Gastrocnemius medialis (tissue), 4 donors: ENCODE data around the gene CMPK2. TPM values are rescaled to one million over a fixed set of nuclear protein-coding genes. Genes with fewer than 3 reads are reported as not detected.

Source experiments
- ATAC-seq, 2 donors: fragments of 150-250 bp; one replicate each; pipeline ENCODE4 v1.9.1; 2016
- DNase-seq, 2 donors: peaks; one replicate each; pipeline ENCODE4 v3.0.0-alpha.2; 2019
- H3K27ac ChIP-seq, 4 donors: fragments of 200-600 bp; sonication (generic); 1 replicate in 1 of 4; 2 replicates in 3 of 4; pipeline ENCODE4 v1.5.1; 2016 to 2018; ENCODE audit warnings: mild to moderate bottlenecking in 2 of 4, moderate library complexity in 1 of 4
- H3K27me3 ChIP-seq, 3 donors: fragments of 200-600 bp; sonication (generic) in 2 of 3; 1 replicate in 1 of 3; 2 replicates in 2 of 3; pipeline versions ENCODE4 v1.5.1 to v1.6.0; 2016 to 2019; ENCODE audit warnings: mild to moderate bottlenecking in 1 of 3, moderate library complexity in 1 of 3
- H3K36me3 ChIP-seq, 2 donors: fragments of 200-600 bp; sonication (generic) in 1 of 2; one replicate each; pipeline ENCODE4 v1.5.1; 2017 to 2018
- H3K4me1 ChIP-seq, 2 donors: fragments of 200-600 bp; sonication (generic) in 1 of 2; one replicate each; pipeline ENCODE4 v1.5.1; 2016 to 2017; ENCODE audit warnings: mild to moderate bottlenecking in 2 of 2
- H3K4me3 ChIP-seq, 4 donors: fragments of 200-600 bp; sonication (generic) in 3 of 4; 1 replicate in 1 of 4; 2 replicates in 3 of 4; pipeline ENCODE4 v1.5.1; 2016 to 2019; ENCODE audit warnings: mild to moderate bottlenecking in 2 of 4
- H3K9me3 ChIP-seq, 3 donors: fragments of 200-600 bp; sonication (generic) in 2 of 3; 1 replicate in 1 of 3; 2 replicates in 2 of 3; pipeline ENCODE4 v1.5.1; 2016 to 2019
- POLR2A ChIP-seq, 2 donors: fragments of 450-650 bp; IDR thresholded peaks; one replicate each; pipeline ENCODE4 v1.6.1; 2017; ENCODE audit warnings: antibody characterized with exemption in 2 of 2, mild to moderate bottlenecking in 2 of 2, moderate library complexity in 2 of 2
- in situ Hi-C, 4 donors: fragments of 200-750 bp; cut with MboI; loops; one replicate each; pipeline versions ENCODE4 v1.15.0 to v1.8.0; 2017; ENCODE audit warnings: low sequenced_read_pairs in 4 of 4
- intact Hi-C: fragments of 100-400 bp; cut with DNase I; formaldehyde crosslinking; loops from one replicate; pipeline ENCODE4 v1.15.1; 2023; ENCODE audit warnings: low total_unique reads
- total RNA-seq, 4 donors: library from RNA; depleted of rRNA; stranded (reverse); fragments of >200 nt; gene quantifications; one replicate each; pipeline versions ENCODE4 v1.1.0 to v1.2.3, GENCODE V29; 2016
- TF ChIP-seq, protein P1 (sequence below), 5 experiments: fragments of 450-650 bp in 3 of 5; fragments of 200-600 bp in 2 of 5; sonication (generic) in 2 of 5; IDR thresholded peaks in 4 of 5; conservative IDR thresholded peaks in 1 of 5; 1 replicate in 4 of 5; 2 replicates in 1 of 5; pipeline ENCODE4 v1.5.1; 2016 to 2019; ENCODE audit warnings: antibody characterized with exemption in 5 of 5, mild to moderate bottlenecking in 3 of 5, moderate library complexity in 3 of 5

Gene CMPK2
- total RNA-seq, 4 donors from 2014 or later = 2.1 to 12.2 (median 3.3) TPM

DNA sequence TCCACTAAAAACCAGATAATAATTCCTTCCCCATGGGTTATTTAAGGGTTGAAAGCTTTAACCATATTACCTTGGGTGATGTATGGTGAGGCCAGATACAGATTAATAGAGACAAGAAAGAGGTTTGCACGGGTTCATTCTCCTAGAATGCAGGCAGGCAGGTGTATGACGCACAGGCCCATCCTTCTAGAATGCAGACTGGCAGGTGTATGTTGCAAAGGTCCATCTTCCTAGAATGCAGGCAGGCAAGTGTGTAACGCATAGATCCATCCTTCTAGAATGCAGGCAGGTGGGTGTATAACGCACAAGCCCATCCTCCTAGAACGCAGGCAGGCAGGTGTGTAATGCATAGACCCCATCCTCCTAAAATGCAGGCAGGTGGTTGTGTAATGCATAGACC, 15.8 kb upstream of the CMPK2 start:
- no peak for ATAC-seq
- H3K27ac ChIP-seq = peak overlapping the region in 1 of 4 donors; percentile 13
- no peak for DNase-seq
- no peaks in the 10 kb centered on the region for H3K36me3 ChIP-seq
- H3K27me3 ChIP-seq = no peaks in the 10 kb centered on the region
- in situ Hi-C loops = no loop called here
- no peak overlapping the region for H3K4me3 ChIP-seq
- H3K4me1 ChIP-seq = peaks cover 25 to 38% of the 10 kb centered on the region in 2 donors
- intact Hi-C loops = no loop called here
- no peaks in the 10 kb centered on the region for H3K9me3 ChIP-seq
- TF ChIP-seq, protein P1, sequence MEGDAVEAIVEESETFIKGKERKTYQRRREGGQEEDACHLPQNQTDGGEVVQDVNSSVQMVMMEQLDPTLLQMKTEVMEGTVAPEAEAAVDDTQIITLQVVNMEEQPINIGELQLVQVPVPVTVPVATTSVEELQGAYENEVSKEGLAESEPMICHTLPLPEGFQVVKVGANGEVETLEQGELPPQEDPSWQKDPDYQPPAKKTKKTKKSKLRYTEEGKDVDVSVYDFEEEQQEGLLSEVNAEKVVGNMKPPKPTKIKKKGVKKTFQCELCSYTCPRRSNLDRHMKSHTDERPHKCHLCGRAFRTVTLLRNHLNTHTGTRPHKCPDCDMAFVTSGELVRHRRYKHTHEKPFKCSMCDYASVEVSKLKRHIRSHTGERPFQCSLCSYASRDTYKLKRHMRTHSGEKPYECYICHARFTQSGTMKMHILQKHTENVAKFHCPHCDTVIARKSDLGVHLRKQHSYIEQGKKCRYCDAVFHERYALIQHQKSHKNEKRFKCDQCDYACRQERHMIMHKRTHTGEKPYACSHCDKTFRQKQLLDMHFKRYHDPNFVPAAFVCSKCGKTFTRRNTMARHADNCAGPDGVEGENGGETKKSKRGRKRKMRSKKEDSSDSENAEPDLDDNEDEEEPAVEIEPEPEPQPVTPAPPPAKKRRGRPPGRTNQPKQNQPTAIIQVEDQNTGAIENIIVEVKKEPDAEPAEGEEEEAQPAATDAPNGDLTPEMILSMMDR (IDR thresholded peaks at IDR 0.05 in 4 of 5, conservative IDR thresholded peaks at IDR 0.05 in 1 of 5) = no peak
- no peak for TF ChIP-seq POLR2A (IDR thresholded peaks at IDR 0.05)

DNA sequence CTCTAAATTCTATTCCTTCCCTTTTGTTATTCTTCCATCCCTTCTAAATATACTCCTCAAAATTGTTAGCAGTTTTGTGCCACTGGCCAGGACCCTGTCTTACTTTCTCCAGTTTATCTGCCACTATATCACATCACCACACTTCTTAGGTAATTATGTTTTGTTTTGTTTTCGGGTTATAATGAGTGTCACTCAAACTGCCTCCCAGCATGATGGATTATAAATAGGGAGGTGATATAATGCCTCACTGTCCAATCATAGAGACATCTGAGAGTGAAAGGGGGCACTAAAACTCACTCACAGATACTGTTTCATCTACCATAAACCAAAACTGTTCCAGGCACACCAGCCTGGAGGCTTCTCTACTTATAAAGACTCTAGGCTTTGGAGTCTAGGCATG, 15.3 kb upstream of the CMPK2 start:
- no peak for ATAC-seq
- Histone ChIP-seq H3K36me3 (no peaks in the 10 kb centered on the region), H3K27me3 (no peaks in the 10 kb centered on the region), H3K9me3 (no peaks in the 10 kb centered on the region), H3K4me3 (no peak overlapping the region), H3K4me1 (peaks cover 25 to 38% of the 10 kb centered on the region in 2 donors), H3K27ac (peak overlapping the region in 1 of 4 donors; percentile 13)
- no peak for DNase-seq
- TF ChIP-seq, protein P1 (IDR thresholded peaks at IDR 0.05 in 4 of 5, conservative IDR thresholded peaks at IDR 0.05 in 1 of 5) = no peak
- no peak for TF ChIP-seq POLR2A (IDR thresholded peaks at IDR 0.05)
- in situ Hi-C loops = no loop called here
- intact Hi-C loops = no loop called here

DNA sequence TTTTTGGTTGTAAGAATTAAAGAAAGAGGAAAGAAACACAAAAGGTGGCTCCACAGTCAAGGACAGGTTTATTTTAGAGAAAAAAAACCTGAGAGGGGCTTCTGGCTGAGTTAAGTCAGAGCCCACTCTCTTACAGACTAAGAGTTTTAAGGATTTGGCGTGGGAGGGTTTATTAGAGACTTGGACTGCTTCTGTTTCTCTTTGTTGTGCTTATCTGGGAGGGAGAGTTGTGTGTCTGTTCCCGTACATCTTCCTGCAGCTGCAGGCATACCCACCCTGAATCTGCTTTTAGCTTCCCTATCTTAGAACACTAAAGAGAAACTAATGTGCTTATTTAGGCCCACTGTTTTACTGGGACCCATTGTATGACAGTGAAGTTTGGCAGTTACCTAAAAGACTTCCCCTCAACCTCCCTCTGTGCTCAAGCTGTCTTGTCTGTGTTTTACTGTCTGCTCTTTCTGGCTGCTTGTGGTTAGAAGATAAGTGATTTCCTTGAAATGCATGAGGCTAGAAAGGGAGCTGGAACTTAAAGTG, 14.6 kb upstream of the CMPK2 start:
- no peaks in the 10 kb centered on the region for H3K27me3 ChIP-seq
- H3K27ac ChIP-seq = peak overlapping the region in 3 of 4 donors; percentile 8 to 13 (median 10)
- DNase-seq (no peak), ATAC-seq (no peak)
- no peak overlapping the region for H3K4me3 ChIP-seq
- intact Hi-C loops = no loop called here
- peaks cover 25 to 38% of the 10 kb centered on the region in 2 donors for H3K4me1 ChIP-seq
- no peaks in the 10 kb centered on the region for H3K9me3 ChIP-seq
- TF ChIP-seq POLR2A (IDR thresholded peaks at IDR 0.05) = no peak
- TF ChIP-seq, protein P1 (IDR thresholded peaks at IDR 0.05 in 4 of 5, conservative IDR thresholded peaks at IDR 0.05 in 1 of 5) = no peak
- no peaks in the 10 kb centered on the region for H3K36me3 ChIP-seq
- in situ Hi-C loops = no loop called here

DNA sequence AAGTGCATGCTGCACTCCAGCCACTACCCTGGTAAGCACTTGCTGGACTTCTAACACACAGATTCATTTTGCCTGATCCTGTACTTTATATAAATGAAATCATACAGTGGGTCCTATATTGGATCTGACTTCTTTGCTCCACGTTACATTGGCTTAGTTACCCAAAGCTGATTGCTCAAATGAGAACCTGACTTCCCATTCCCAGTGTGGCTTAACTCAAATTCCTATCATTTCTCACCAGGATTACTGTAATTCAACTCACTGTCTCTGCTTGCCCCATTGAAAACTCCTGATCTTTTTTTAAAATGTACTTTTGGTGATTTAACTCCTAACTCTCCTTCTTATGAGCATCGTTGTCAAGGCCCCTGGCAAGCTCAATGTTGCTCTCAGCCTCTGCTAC, 13.3 kb upstream of the CMPK2 start:
- no peaks in the 10 kb centered on the region for H3K27me3 ChIP-seq
- DNase-seq (no peak), ATAC-seq (no peak)
- H3K4me1 ChIP-seq = peaks cover 21 to 32% of the 10 kb centered on the region in 2 donors
- no peak for TF ChIP-seq POLR2A (IDR thresholded peaks at IDR 0.05)
- TF ChIP-seq, protein P1 (IDR thresholded peaks at IDR 0.05 in 4 of 5, conservative IDR thresholded peaks at IDR 0.05 in 1 of 5) = no peak
- intact Hi-C loops (no loop called here), in situ Hi-C loops (no loop called here)
- H3K9me3 ChIP-seq = no peaks in the 10 kb centered on the region
- H3K36me3 ChIP-seq = no peaks in the 10 kb centered on the region
- H3K27ac ChIP-seq = peak overlapping the region in 1 of 4 donors; percentile 18
- peak overlapping the region in 1 of 4 donors; percentile 63 for H3K4me3 ChIP-seq

DNA sequence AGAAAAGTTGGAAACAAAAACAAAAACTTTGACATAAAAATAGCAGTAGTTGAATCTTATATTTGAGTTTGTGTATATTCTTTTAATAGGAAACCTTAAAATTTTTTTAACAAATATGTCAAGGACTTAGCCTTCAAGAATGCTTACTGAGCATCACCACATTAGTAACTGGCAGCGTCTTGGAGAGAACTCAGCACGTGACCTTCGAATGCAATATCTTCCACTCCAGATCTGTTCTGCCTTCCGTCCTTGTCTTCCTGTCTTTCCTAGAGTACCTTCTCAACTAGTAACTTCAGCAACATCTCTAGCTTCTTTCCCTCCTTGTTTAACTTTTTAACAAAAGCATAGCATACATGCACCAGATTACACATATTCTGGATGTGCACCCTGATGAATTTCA, 12.8 kb upstream of the CMPK2 start:
- H3K4me3 ChIP-seq = peak overlapping the region in 2 of 4 donors; percentile 63 to 75
- H3K27me3 ChIP-seq = no peaks in the 10 kb centered on the region
- H3K9me3 ChIP-seq = no peaks in the 10 kb centered on the region
- H3K36me3 ChIP-seq = no peaks in the 10 kb centered on the region
- no peak for DNase-seq
- in situ Hi-C loops = no loop called here
- H3K27ac ChIP-seq = peak overlapping the region in 2 of 4 donors; percentile 18 to 63
- ATAC-seq = no peak
- TF ChIP-seq, protein P1 (IDR thresholded peaks at IDR 0.05 in 4 of 5, conservative IDR thresholded peaks at IDR 0.05 in 1 of 5) = no peak
- intact Hi-C loops = no loop called here
- H3K4me1 ChIP-seq = peaks cover 16 to 27% of the 10 kb centered on the region in 2 donors
